Cardiac fibroblast (primary cell): ENCODE measurements around the gene HOXA4.

ENCODE experiments used
- DNase-seq, 2 donors: peaks; one replicate each; pipeline versions ENCODE4 v3.0.0 to v3.0.0-alpha.2; 2010; ENCODE audit warnings: low read depth in 2 of 2
- H3K4me3 ChIP-seq, 2 donors: replicated peaks in 1 of 2; 1 replicate in 1 of 2; 2 replicates in 1 of 2; pipeline ENCODE4 v1.5.1; 2011; ENCODE audit warnings: low read depth in 2 of 2, low read length in 2 of 2, mild to moderate bottlenecking in 2 of 2, moderate library complexity in 1 of 2
- CTCF ChIP-seq: IDR thresholded peaks from one replicate; pipeline ENCODE4 v1.5.1; 2011; ENCODE audit warnings: low read depth, mild to moderate bottlenecking, low read length, inconsistent platforms

HOXA4 gene

GRCh38 chr7:27107391-27108381 is 22.9 kb downstream of the HOXA4 start:
- no peak overlapping the region for H3K4me3 ChIP-seq
- no peak for DNase-seq
- no peak for TF ChIP-seq CTCF

DNA sequence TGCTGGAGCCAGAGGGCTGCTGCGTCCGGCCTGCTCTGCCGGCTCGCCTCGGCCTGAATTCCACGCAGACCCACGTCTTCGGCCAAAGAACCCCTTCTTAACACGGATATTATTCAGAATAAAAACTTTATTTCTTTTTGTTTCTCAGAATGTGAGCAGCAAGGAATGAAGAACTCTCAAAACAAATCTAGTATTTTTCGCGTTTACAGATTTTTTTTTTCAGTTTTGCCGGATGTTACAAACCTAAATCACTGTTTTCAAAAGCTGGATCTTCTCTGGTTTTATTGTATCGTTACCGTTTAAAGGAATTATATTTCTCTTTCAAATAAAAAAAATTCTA is 23.7 kb downstream of the HOXA4 start:
- TF ChIP-seq CTCF: no peak
- no peak for DNase-seq
- H3K4me3 ChIP-seq: no peak overlapping the region

GRCh38 chr7:27106181-27106900 is 24.2 kb downstream of the HOXA4 start:
- H3K4me3 ChIP-seq: no peak overlapping the region
- DNase-seq: no peak
- no peak for TF ChIP-seq CTCF

GRCh38 chr7:27105301-27106031 is 25.1 kb downstream of the HOXA4 start:
- TF ChIP-seq CTCF: no peak
- no peak for DNase-seq
- no peak overlapping the region for H3K4me3 ChIP-seq

DNA sequence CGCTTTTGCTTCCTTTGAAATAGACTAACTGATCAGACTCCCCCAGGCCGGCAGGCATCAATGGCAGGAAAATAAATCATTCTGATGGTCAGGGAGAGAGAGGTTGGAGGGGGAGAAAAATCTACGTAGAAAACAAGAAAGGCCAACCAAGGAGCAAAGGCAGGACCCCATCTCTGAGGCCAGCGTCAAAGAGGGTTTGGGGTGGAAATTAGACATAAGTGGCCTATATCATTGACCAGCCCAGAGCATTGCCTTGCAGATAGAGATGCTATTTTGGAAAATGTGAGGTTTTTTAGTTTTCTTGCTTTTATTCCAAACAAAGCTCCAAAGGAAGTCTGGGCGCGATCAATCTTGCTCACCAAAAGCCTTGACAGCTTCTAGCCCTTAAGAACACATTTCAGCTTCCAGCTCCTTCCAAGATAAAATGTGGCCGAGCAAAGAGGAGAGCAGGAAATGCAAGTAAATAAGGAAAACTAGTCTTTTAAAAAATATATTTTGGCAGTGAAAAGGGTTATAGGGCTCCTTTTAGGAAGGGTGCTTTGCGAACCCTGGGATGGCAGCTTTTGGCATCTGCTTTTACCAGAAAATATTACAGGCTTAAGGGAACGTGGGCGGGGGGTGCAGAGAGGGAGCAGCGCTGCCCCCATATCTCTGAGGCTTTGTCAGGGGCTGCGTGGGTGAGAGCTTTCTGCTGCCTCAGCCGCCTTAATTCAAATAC is 26.1 kb downstream of the HOXA4 start:
- no peak overlapping the region for H3K4me3 ChIP-seq
- no peak for TF ChIP-seq CTCF
- no peak for DNase-seq

DNA sequence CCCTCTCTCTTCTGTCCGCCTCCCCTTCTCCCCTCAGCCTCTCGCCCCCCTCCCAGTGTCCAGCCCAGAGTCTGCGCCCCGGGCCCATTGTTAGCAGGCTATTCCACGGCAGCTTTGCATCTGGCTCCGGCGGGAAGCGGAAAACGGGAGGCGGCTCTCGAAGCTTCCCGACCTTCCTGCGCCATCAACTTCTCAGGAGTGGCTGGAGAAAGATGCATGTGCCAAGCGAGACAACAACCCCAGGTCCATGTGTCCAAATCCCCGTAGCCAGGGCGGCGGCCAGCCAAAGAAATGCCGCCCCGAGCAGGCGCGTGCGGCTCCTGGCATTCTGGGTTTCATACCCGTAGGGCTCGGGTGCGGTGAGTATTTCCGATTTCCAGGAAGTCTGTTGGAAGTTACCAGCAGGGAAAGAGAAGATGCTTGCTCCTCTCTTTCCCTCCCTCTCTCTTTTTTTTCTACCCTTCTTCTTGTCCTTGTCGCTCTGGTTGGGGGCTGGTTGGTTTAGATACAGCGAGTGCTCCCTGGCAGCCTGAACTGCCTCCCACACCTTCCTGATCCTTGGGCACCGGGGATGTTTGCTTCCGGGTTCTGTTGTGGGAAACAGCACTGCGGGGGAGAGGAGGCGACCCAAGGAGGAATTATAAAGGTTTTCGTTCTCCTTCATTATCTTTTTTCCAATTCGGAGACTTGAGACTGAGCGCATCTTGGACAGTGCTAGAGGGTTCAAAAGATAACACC is 26.9 kb downstream of the HOXA4 start:
- no peak for TF ChIP-seq CTCF
- DNase-seq: no peak
- no peak overlapping the region for H3K4me3 ChIP-seq
